ENCODE results near the gene FGF4.

Gene FGF4

DNA sequence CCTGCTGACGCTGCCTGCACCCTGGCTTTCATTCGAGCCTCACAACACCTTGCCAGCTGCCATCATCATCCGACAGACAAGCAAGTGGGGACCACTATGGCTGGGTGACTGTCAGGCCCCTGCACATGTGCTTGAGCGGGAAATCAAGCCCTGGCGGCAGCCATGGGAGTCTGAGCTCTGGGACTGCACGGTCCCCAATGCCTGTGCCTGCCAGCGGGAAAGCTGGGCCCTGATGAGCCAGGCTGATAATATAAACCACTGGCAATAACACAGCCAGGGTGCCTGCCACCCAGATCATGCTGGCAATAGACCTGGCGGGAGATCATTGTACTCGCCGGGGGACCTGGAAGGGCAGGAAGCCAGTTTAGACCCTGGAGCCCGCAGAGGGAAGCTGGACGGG, 41.5 kb upstream of the FGF4 start:
- no peaks in the 10 kb centered on the region for H3K4me1 ChIP-seq (ENCODE audit: control insufficient read depth, low read length)
- no peaks in the 10 kb centered on the region for H3K27me3 ChIP-seq (ENCODE audit: control insufficient read depth, low read length)
- H3K27ac ChIP-seq (ENCODE audit: low read depth, low read length) = no peak overlapping the region
- no peaks in the 10 kb centered on the region for H4K20me1 ChIP-seq (ENCODE audit: control insufficient read depth, insufficient read depth, low read depth, low read length)
- TF ChIP-seq, protein P1, sequence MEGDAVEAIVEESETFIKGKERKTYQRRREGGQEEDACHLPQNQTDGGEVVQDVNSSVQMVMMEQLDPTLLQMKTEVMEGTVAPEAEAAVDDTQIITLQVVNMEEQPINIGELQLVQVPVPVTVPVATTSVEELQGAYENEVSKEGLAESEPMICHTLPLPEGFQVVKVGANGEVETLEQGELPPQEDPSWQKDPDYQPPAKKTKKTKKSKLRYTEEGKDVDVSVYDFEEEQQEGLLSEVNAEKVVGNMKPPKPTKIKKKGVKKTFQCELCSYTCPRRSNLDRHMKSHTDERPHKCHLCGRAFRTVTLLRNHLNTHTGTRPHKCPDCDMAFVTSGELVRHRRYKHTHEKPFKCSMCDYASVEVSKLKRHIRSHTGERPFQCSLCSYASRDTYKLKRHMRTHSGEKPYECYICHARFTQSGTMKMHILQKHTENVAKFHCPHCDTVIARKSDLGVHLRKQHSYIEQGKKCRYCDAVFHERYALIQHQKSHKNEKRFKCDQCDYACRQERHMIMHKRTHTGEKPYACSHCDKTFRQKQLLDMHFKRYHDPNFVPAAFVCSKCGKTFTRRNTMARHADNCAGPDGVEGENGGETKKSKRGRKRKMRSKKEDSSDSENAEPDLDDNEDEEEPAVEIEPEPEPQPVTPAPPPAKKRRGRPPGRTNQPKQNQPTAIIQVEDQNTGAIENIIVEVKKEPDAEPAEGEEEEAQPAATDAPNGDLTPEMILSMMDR (IDR thresholded peaks at IDR 0.05; ENCODE audit: low read depth, low read length, poor library complexity, severe bottlenecking) = no peak
- no peak for TF ChIP-seq EZH2phosphoT487 (IDR thresholded peaks at IDR 0.05; ENCODE audit: borderline replicate concordance, low read length)
- H3K36me3 ChIP-seq (ENCODE audit: control insufficient read depth, low read length) = no peaks in the 10 kb centered on the region
- H3K4me2 ChIP-seq (ENCODE audit: low read length) = no peak overlapping the region
- H3K9me2 ChIP-seq (replicated peaks; ENCODE audit: control insufficient read depth, low read length) = no peaks in the 10 kb centered on the region
- no peaks in the 10 kb centered on the region for H3K79me2 ChIP-seq (ENCODE audit: control insufficient read depth, low read length)
- H3K4me3 ChIP-seq (ENCODE audit: low read length) = no peak overlapping the region
- no peaks in the 10 kb centered on the region for H3F3A ChIP-seq (ENCODE audit: control insufficient read depth, insufficient read depth)
- H3K9me3 ChIP-seq (ENCODE audit: control insufficient read depth, insufficient read depth, low read length) = no peaks in the 10 kb centered on the region

DNA sequence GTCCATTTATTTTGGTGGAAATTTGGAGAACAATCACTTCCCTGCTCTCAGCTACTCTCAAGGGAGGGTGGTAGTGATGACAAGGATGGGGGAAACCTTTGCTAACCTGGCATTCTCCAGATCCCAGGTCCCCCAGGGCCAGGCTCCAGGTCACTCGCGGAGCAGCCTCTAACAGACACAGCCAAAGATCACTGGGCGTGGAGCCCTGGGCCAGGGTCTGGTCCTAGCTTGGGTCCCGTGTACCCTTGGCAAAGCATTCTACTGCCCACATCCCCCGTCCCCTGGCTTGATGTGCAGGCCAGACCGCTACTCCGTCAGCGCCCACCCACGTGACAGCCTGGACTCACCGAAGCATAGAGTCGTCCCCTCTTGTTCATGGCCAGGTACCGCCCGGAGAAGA, 40.8 kb upstream of the FGF4 start:
- TF ChIP-seq, protein P1 (IDR thresholded peaks at IDR 0.05; ENCODE audit: low read depth, low read length, poor library complexity, severe bottlenecking) = no peak
- TF ChIP-seq EZH2phosphoT487 (IDR thresholded peaks at IDR 0.05; ENCODE audit: borderline replicate concordance, low read length) = no peak

DNA sequence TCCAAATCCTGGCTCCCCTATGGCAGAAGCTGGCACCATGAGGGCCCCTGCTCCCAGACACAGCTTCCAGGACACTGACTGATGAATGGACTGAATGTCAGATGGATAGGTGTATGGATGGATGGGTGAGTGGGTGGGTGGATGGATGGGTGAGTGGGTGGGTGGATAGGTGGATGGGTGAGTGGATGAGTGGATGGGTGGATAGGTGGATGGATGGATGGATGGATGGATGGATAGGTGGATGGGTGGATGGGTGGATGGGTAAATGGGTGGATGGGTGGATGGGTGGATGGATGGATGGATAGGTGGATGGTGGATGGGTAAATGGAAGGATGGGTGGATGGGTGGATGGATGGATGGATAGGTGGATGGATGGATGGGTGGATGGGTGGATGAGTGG, 39.8 kb upstream of the FGF4 start:
- Histone ChIP-seq H3K9me2 (replicated peaks; ENCODE audit: control insufficient read depth, low read length) (no peaks in the 10 kb centered on the region), H3K79me2 (ENCODE audit: control insufficient read depth, low read length) (no peaks in the 10 kb centered on the region), H3F3A (ENCODE audit: control insufficient read depth, insufficient read depth) (no peaks in the 10 kb centered on the region), H3K4me1 (ENCODE audit: control insufficient read depth, low read length) (no peaks in the 10 kb centered on the region), H4K20me1 (ENCODE audit: control insufficient read depth, insufficient read depth, low read depth, low read length) (no peaks in the 10 kb centered on the region), H3K27me3 (ENCODE audit: control insufficient read depth, low read length) (no peaks in the 10 kb centered on the region), H3K9me3 (ENCODE audit: control insufficient read depth, insufficient read depth, low read length) (no peaks in the 10 kb centered on the region), H3K27ac (ENCODE audit: low read depth, low read length) (no peak overlapping the region), H3K4me2 (ENCODE audit: low read length) (no peak overlapping the region), H3K4me3 (ENCODE audit: low read length) (no peak overlapping the region), H3K36me3 (ENCODE audit: control insufficient read depth, low read length) (no peaks in the 10 kb centered on the region)
- TF ChIP-seq, protein P1 (IDR thresholded peaks at IDR 0.05; ENCODE audit: low read depth, low read length, poor library complexity, severe bottlenecking) = no peak
- TF ChIP-seq EZH2phosphoT487 (IDR thresholded peaks at IDR 0.05; ENCODE audit: borderline replicate concordance, low read length) = no peak

More for the DNA sequence above, 40.8 kb upstream of the FGF4 start:
- no peaks in the 10 kb centered on the region for H3K27me3 ChIP-seq (ENCODE audit: control insufficient read depth, low read length)
- no peak overlapping the region for H3K4me2 ChIP-seq (ENCODE audit: low read length)
- H3K27ac ChIP-seq (ENCODE audit: low read depth, low read length) = no peak overlapping the region
- H3K4me3 ChIP-seq (ENCODE audit: low read length) = no peak overlapping the region
- H4K20me1 ChIP-seq (ENCODE audit: control insufficient read depth, insufficient read depth, low read depth, low read length) = no peaks in the 10 kb centered on the region
- H3K9me3 ChIP-seq (ENCODE audit: control insufficient read depth, insufficient read depth, low read length) = no peaks in the 10 kb centered on the region
- no peaks in the 10 kb centered on the region for H3K79me2 ChIP-seq (ENCODE audit: control insufficient read depth, low read length)
- no peaks in the 10 kb centered on the region for H3K9me2 ChIP-seq (replicated peaks; ENCODE audit: control insufficient read depth, low read length)
- H3K36me3 ChIP-seq (ENCODE audit: control insufficient read depth, low read length) = no peaks in the 10 kb centered on the region
- H3K4me1 ChIP-seq (ENCODE audit: control insufficient read depth, low read length) = no peaks in the 10 kb centered on the region
- H3F3A ChIP-seq (ENCODE audit: control insufficient read depth, insufficient read depth) = no peaks in the 10 kb centered on the region

DNA sequence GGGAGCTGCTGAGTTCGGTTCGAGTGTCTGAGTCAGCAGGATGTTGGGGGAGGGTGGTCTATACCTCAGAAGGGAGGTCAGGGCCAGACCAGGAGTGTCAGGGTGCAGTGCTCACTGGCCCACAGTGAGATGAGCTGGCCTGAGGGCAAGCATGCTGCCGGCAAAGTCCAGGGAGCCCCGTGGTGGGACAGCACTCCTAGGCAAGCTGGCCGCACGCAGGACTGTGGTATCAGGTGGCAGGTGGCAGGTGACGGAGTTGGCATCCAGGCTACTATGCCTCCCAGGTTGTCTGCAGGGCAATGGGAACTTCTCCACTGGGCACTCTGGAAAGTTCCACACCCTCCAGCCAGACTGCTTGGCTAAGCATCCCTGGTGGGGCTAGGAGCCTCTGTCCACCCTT, 39.3 kb upstream of the FGF4 start:
- Histone ChIP-seq H3K27ac (ENCODE audit: low read depth, low read length) (no peak overlapping the region), H3K4me2 (ENCODE audit: low read length) (no peak overlapping the region), H3K27me3 (ENCODE audit: control insufficient read depth, low read length) (no peaks in the 10 kb centered on the region), H4K20me1 (ENCODE audit: control insufficient read depth, insufficient read depth, low read depth, low read length) (no peaks in the 10 kb centered on the region), H3K9me2 (replicated peaks; ENCODE audit: control insufficient read depth, low read length) (no peaks in the 10 kb centered on the region), H3K36me3 (ENCODE audit: control insufficient read depth, low read length) (no peaks in the 10 kb centered on the region), H3K4me3 (ENCODE audit: low read length) (no peak overlapping the region), H3K4me1 (ENCODE audit: control insufficient read depth, low read length) (no peaks in the 10 kb centered on the region), H3K79me2 (ENCODE audit: control insufficient read depth, low read length) (no peaks in the 10 kb centered on the region), H3F3A (ENCODE audit: control insufficient read depth, insufficient read depth) (no peaks in the 10 kb centered on the region), H3K9me3 (ENCODE audit: control insufficient read depth, insufficient read depth, low read length) (no peaks in the 10 kb centered on the region)
- TF ChIP-seq, protein P1 (IDR thresholded peaks at IDR 0.05; ENCODE audit: low read depth, low read length, poor library complexity, severe bottlenecking) = no peak
- no peak for TF ChIP-seq EZH2phosphoT487 (IDR thresholded peaks at IDR 0.05; ENCODE audit: borderline replicate concordance, low read length)
